ENCODE measurements around the gene DDX51.
"Not testable (repeated sequence)": the region's sequence is repeated elsewhere in the genome, so short reads cannot be mapped to it uniquely, and the experiment has no call there.

DDX51 gene

GRCh38 chr12:132114667-132115066 lies 29.5 kb downstream of the DDX51 start:
- DNase-seq (ENCODE audit: low read depth), result no peak

- no peak for DNase-seq (ENCODE audit: low read depth)
Observed at GRCh38 chr12:132111654-132112304, 32.3 kb downstream of the DDX51 start.

GRCh38 chr12:132110677-132111076 lies 33.4 kb downstream of the DDX51 start:
- no peak for DNase-seq (ENCODE audit: low read depth)

- DNase-seq (ENCODE audit: low read depth), result no peak
Observed at GRCh38 chr12:132109741-132110140, 34.4 kb downstream of the DDX51 start.

GRCh38 chr12:132108211-132108832 lies 35.8 kb downstream of the DDX51 start:
- DNase-seq (ENCODE audit: low read depth), result no peak

- no peak for DNase-seq (ENCODE audit: low read depth)
Observed at GRCh38 chr12:132106921-132107320, 37.2 kb downstream of the DDX51 start.

GRCh38 chr12:132105467-132105866 lies 38.7 kb downstream of the DDX51 start:
- no peak for DNase-seq (ENCODE audit: low read depth)

- DNase-seq (ENCODE audit: low read depth), result no peak
Observed at GRCh38 chr12:132103542-132104308, 40.4 kb downstream of the DDX51 start.

- not testable (repeated sequence) for DNase-seq (ENCODE audit: low read depth)
Observed at GRCh38 chr12:132103072-132103471, 41.0 kb downstream of the DDX51 start.

- DNase-seq (ENCODE audit: low read depth), result no peak
Observed at GRCh38 chr12:132102297-132102696, 41.8 kb downstream of the DDX51 start.

GRCh38 chr12:132100306-132101065 lies 43.6 kb downstream of the DDX51 start:
- DNase-seq (ENCODE audit: low read depth), result no peak

GRCh38 chr12:132099739-132100138 lies 44.4 kb downstream of the DDX51 start:
- DNase-seq (ENCODE audit: low read depth), result no peak

- no peak for DNase-seq (ENCODE audit: low read depth)
Observed at GRCh38 chr12:132095520-132096409, 48.4 kb downstream of the DDX51 start.

- DNase-seq (ENCODE audit: low read depth), result no peak
Observed at GRCh38 chr12:132094269-132094891, 49.7 kb downstream of the DDX51 start.

- DNase-seq (ENCODE audit: low read depth), result no peak
Observed at GRCh38 chr12:132089407-132089910, 54.7 kb downstream of the DDX51 start.

All from activated T-helper 1 cell treated with Interleukin-2 at 50 U/mL for 16 hours (primary cell).